ENCODE results near the gene WDR18.

- no peak for TF ChIP-seq POLR2A (IDR thresholded peaks at IDR 0.05)
- no peak for TF ChIP-seq CTCF (IDR thresholded peaks at IDR 0.05)
Measured at GRCh38 chr19:1015782-1016646, 31.9 kb downstream of the WDR18 start.

All from vagina (tissue), 2 donors.